Measurements from ENCODE around the gene DNAJC17.

The DNAJC17 gene

GRCh38 chr15:40750885-40751284 lies 56.4 kb downstream of the DNAJC17 start:
- no peaks in the 10 kb centered on the region for H3K79me2 ChIP-seq
- H3K9ac ChIP-seq, result no peak overlapping the region
- no peak overlapping the region for H2AFZ ChIP-seq
- no peak overlapping the region for H3K4me2 ChIP-seq (ENCODE audit: low read length)
- H3K36me3 ChIP-seq (ENCODE audit: control insufficient read depth, insufficient read depth, low read length), result no peaks in the 10 kb centered on the region
- H3K9me3 ChIP-seq (ENCODE audit: control insufficient read depth, low read length), result no peaks in the 10 kb centered on the region
- no peaks in the 10 kb centered on the region for H3K4me1 ChIP-seq
- no peak overlapping the region for H3K4me3 ChIP-seq (ENCODE audit: low read depth, low read length)
- TF ChIP-seq CTCF (IDR thresholded peaks at IDR 0.05), result no peak
- H3K27me3 ChIP-seq (ENCODE audit: control insufficient read depth, insufficient read depth, low read length), result no peaks in the 10 kb centered on the region
- no peak overlapping the region for H3K27ac ChIP-seq

- no peaks in the 10 kb centered on the region for H3K79me2 ChIP-seq
- no peak overlapping the region for H3K9ac ChIP-seq
- no peaks in the 10 kb centered on the region for H3K4me1 ChIP-seq
- no peak overlapping the region for H3K27ac ChIP-seq
- H3K4me2 ChIP-seq (ENCODE audit: low read length), result no peak overlapping the region
- no peaks in the 10 kb centered on the region for H3K36me3 ChIP-seq (ENCODE audit: control insufficient read depth, insufficient read depth, low read length)
- H2AFZ ChIP-seq, result no peak overlapping the region
- no peaks in the 10 kb centered on the region for H3K9me3 ChIP-seq (ENCODE audit: control insufficient read depth, low read length)
- no peaks in the 10 kb centered on the region for H3K27me3 ChIP-seq (ENCODE audit: control insufficient read depth, insufficient read depth, low read length)
- H3K4me3 ChIP-seq (ENCODE audit: low read depth, low read length), result no peak overlapping the region
- no peak for TF ChIP-seq CTCF (IDR thresholded peaks at IDR 0.05)
Observed at GRCh38 chr15:40749151-40749630, 58.1 kb downstream of the DNAJC17 start.

- H3K36me3 ChIP-seq (ENCODE audit: control insufficient read depth, insufficient read depth, low read length), result no peaks in the 10 kb centered on the region
- no peak overlapping the region for H3K27ac ChIP-seq
- no peak overlapping the region for H3K4me3 ChIP-seq (ENCODE audit: low read depth, low read length)
- H3K27me3 ChIP-seq (ENCODE audit: control insufficient read depth, insufficient read depth, low read length), result no peaks in the 10 kb centered on the region
- H3K79me2 ChIP-seq, result no peaks in the 10 kb centered on the region
- H3K4me1 ChIP-seq, result no peaks in the 10 kb centered on the region
- no peak for TF ChIP-seq CTCF (IDR thresholded peaks at IDR 0.05)
- H3K9ac ChIP-seq, result no peak overlapping the region
- no peak overlapping the region for H3K4me2 ChIP-seq (ENCODE audit: low read length)
- no peak overlapping the region for H2AFZ ChIP-seq
- no peaks in the 10 kb centered on the region for H3K9me3 ChIP-seq (ENCODE audit: control insufficient read depth, low read length)
Observed at GRCh38 chr15:40747685-40748631, 59.3 kb downstream of the DNAJC17 start.

- Histone ChIP-seq H3K36me3 (ENCODE audit: control insufficient read depth, insufficient read depth, low read length) (no peaks in the 10 kb centered on the region), H3K27me3 (ENCODE audit: control insufficient read depth, insufficient read depth, low read length) (no peaks in the 10 kb centered on the region), H3K9me3 (ENCODE audit: control insufficient read depth, low read length) (no peaks in the 10 kb centered on the region), H3K9ac (no peak overlapping the region), H2AFZ (no peak overlapping the region), H3K4me3 (ENCODE audit: low read depth, low read length) (no peak overlapping the region), H3K4me1 (no peaks in the 10 kb centered on the region), H3K4me2 (ENCODE audit: low read length) (no peak overlapping the region), H3K27ac (no peak overlapping the region), H3K79me2 (no peaks in the 10 kb centered on the region)
- TF ChIP-seq CTCF (IDR thresholded peaks at IDR 0.05), result no peak
Observed at GRCh38 chr15:40746916-40747418, 60.3 kb downstream of the DNAJC17 start.

All from parathyroid adenoma (tissue), 2 donors.